ENCODE results near the gene PIK3CD. TPM values are rescaled to one million over a fixed set of nuclear protein-coding genes. Genes with fewer than 3 reads are reported as not detected.

The PIK3CD gene
- total and polyA plus RNA-seq, 2 donors (not counting 3 experiments of a cell fraction or from before 2014, with no cell fraction given) = 3.5 to 5.2 TPM

GRCh38 chr1:9726406-9726805 is 74.9 kb downstream of the PIK3CD start:
- CTCF ChIA-PET = interaction anchor here (1.0 to 1.4 kb wide), 2 partner anchors 10 to 144 kb away, joined by 3 read pairs; no protein-coding TSS in a partner anchor
- no peak overlapping the region for H3K4me3 ChIP-seq (replicated peaks in 1 of 3; ENCODE audit: insufficient read depth in 1 of 3, low read depth in 1 of 3, low read length in 3 of 3)
- intact Hi-C loops (cut with micrococcal nuclease) (no loop called here), dilution Hi-C loops (cut with MboI; ENCODE audit: extremely low pct_ligation_motif_present, low sequenced_read_pairs) (no loop called here)
- H4K20me1 ChIP-seq (replicated peaks; ENCODE audit: control insufficient read depth, extremely low read depth, insufficient read depth, low read length) = no peaks in the 10 kb centered on the region
- DNase-seq (ENCODE audit: low read depth, low spot score) (no peak), FAIRE-seq (no peak)
- H2AFZ ChIP-seq (ENCODE audit: low read depth, low read length) = no peak overlapping the region
- H3K9me1 ChIP-seq (replicated peaks; ENCODE audit: control insufficient read depth, extremely low read depth, insufficient read depth, low read length) = no peaks in the 10 kb centered on the region
- H3K4me1 ChIP-seq (ENCODE audit: control insufficient read depth, extremely low read depth, insufficient read depth, low read length) = no peaks in the 10 kb centered on the region
- H3K27me3 ChIP-seq (ENCODE audit: control insufficient read depth in 2 of 2, insufficient read depth in 2 of 2, low read length in 2 of 2) = no peaks in the 10 kb centered on the region
- no peak overlapping the region for H3K9ac ChIP-seq (replicated peaks; ENCODE audit: extremely low read depth, insufficient read depth, low read length)
- POLR2A ChIA-PET = no interaction called here
- no peaks in the 10 kb centered on the region for H3K9me3 ChIP-seq (replicated peaks; ENCODE audit: control insufficient read depth, insufficient read depth, low read length)
- H3K27ac ChIP-seq (ENCODE audit: insufficient read depth, low read depth, low read length) = no peak overlapping the region
- H3K4me2 ChIP-seq (ENCODE audit: insufficient read depth, low read length) = no peak overlapping the region
- TF ChIP-seq JUN (IDR thresholded peaks at IDR 0.05; ENCODE audit: borderline replicate concordance, insufficient read depth, insufficient read length, low read depth) (no peak), FOS (IDR thresholded peaks at IDR 0.05; ENCODE audit: borderline replicate concordance, insufficient read depth, low read length) (no peak), CTCF (IDR thresholded peaks at IDR 0.05; ENCODE audit: extremely low read depth in 1 of 2, insufficient read depth in 1 of 2, low read depth in 1 of 2, low read length in 2 of 2) (no peak), MYC (IDR thresholded peaks at IDR 0.05; ENCODE audit: low read depth, low read length) (no peak), MAX (IDR thresholded peaks at IDR 0.05; ENCODE audit: insufficient read depth, insufficient read length) (no peak), POLR2AphosphoS5 (IDR thresholded peaks at IDR 0.05; ENCODE audit: insufficient read depth, low read depth, low read length) (no peak), GATA2 (IDR thresholded peaks at IDR 0.05; ENCODE audit: insufficient read depth, insufficient read length, low read depth, low read length) (no peak), EZH2 (IDR thresholded peaks at IDR 0.05; ENCODE audit: borderline replicate concordance, low read depth, low read length, severe bottlenecking) (no peak), POLR2A (IDR thresholded peaks at IDR 0.05; ENCODE audit: low read depth, low read length) (no peak)
- H3K36me3 ChIP-seq (ENCODE audit: control insufficient read depth in 2 of 2, extremely low read depth in 1 of 2, insufficient read depth in 2 of 2, low read length in 2 of 2) = peaks cover 6 to 16% of the 10 kb centered on the region in 2 experiments
- BruUV-seq (replicated peaks) = no TSS peak
- no peaks in the 10 kb centered on the region for H3K79me2 ChIP-seq (ENCODE audit: control insufficient read depth, insufficient read depth, low read length)
